Ishikawa (cell line): ENCODE data around the gene IL20RB.

Source experiments
- CEBPB ChIP-seq: IDR thresholded peaks from 2 replicates; pipeline ENCODE4 v1.6.1; 2012
- CREB1 ChIP-seq: IDR thresholded peaks from 2 replicates; pipeline ENCODE4 v1.6.1; 2012; ENCODE audit warnings: low read depth
- EGR1 ChIP-seq: IDR thresholded peaks from 2 replicates; pipeline ENCODE4 v1.6.1; 2012
- EP300 ChIP-seq: IDR thresholded peaks from 2 replicates; pipeline ENCODE4 v1.6.1; 2012; ENCODE audit warnings: borderline replicate concordance
- FOXM1 ChIP-seq: IDR thresholded peaks from 2 replicates; pipeline ENCODE4 v1.6.1; 2012; ENCODE audit warnings: low read depth, borderline replicate concordance
- MAX ChIP-seq: IDR thresholded peaks from 2 replicates; pipeline ENCODE4 v1.6.1; 2012
- RAD21 ChIP-seq: IDR thresholded peaks from 2 replicates; pipeline ENCODE4 v1.6.1; 2012; ENCODE audit warnings: low read depth
- REST ChIP-seq: IDR thresholded peaks from 2 replicates; pipeline ENCODE4 v1.6.1; 2012; ENCODE audit warnings: low read depth, mild to moderate bottlenecking
- TAF1 ChIP-seq: IDR thresholded peaks from 2 replicates; pipeline ENCODE4 v1.6.1; 2012; ENCODE audit warnings: low read depth, mild to moderate bottlenecking
- TCF12 ChIP-seq: IDR thresholded peaks from 2 replicates; pipeline ENCODE4 v1.6.1; 2012; ENCODE audit warnings: low read depth
- TEAD4 ChIP-seq: IDR thresholded peaks from 2 replicates; pipeline ENCODE4 v1.6.1; 2012
- USF1 ChIP-seq: IDR thresholded peaks from 2 replicates; pipeline ENCODE4 v1.6.1; 2012
- YY1 ChIP-seq: IDR thresholded peaks from 2 replicates; pipeline ENCODE4 v1.6.1; 2012; ENCODE audit warnings: low read depth

- TF ChIP-seq REST (no peak), YY1 (no peak), TEAD4 (no peak), USF1 (no peak), CREB1 (no peak), FOXM1 (no peak), EP300 (no peak), RAD21 (no peak), MAX (no peak), TAF1 (no peak), EGR1 (no peak), CEBPB (no peak), TCF12 (no peak)
Observed at GRCh38 chr3:136979204-136979603, 21.4 kb downstream of the IL20RB start.
